IPS DF 6.9 (cell line): ENCODE results near the gene PCBD2.

ENCODE experiments used
- DNase-seq: peaks from one replicate; pipeline ENCODE4 v3.0.0-alpha.2; 2013; ENCODE audit warnings: low read depth, low spot score
- H3K27ac ChIP-seq: one replicate; pipeline ENCODE4 v1.5.1; 2013; ENCODE audit warnings: low read length, control low read depth
- H3K27me3 ChIP-seq: 2 replicates; pipeline ENCODE4 v1.6.1; 2013; ENCODE audit warnings: mild to moderate bottlenecking, low read length; ENCODE audit not compliant: control insufficient read depth, insufficient read depth
- H3K36me3 ChIP-seq: 2 replicates; pipeline ENCODE4 v1.6.1; 2013; ENCODE audit warnings: low read length; ENCODE audit not compliant: control insufficient read depth, insufficient read depth
- H3K4me1 ChIP-seq: 2 replicates; pipeline ENCODE4 v1.6.1; 2013; ENCODE audit warnings: low read length; ENCODE audit not compliant: control insufficient read depth, insufficient read depth
- H3K4me3 ChIP-seq: 2 replicates; pipeline ENCODE4 v1.5.1; 2013; ENCODE audit warnings: mild to moderate bottlenecking, low read length
- H3K9me3 ChIP-seq: 2 replicates; pipeline ENCODE4 v1.6.1; 2013; ENCODE audit warnings: low read length, inconsistent platforms; ENCODE audit not compliant: control insufficient read depth, insufficient read depth
- WGBS: extraction: QIAGEN DNeasy Blood & Tissue Kit; methylation state at CpG from one replicate; pipeline ENCODE4 v1.1.7; 2013; ENCODE audit warnings: mixed read lengths, missing lambda C conversion rate; ENCODE audit not compliant: insufficient read length, insufficient coverage; 5-methylcytosine and 5-hydroxymethylcytosine counted together

Gene PCBD2

DNA sequence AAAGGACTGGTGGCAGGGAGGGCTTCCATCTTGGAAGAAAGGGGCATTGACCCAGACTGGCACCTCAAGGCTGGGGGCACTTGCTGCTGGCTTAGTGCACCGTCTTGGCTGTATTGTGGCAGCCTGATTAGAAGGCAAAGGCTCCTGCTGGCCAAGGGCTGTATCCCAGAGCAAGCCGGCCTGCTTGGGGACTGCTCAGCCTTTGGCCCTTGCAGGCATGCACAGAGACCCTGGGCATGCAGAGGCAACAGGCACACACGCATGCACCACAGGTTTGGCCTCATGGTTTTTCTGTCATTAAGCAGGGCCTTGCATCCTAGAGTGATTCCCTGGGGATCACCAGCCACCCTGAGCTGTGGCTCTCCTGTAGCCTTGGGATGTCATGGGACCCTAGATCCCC is 100.1 kb downstream of the PCBD2 start:
- Histone ChIP-seq H3K4me3 (no peak overlapping the region), H3K9me3 (no peaks in the 10 kb centered on the region), H3K27me3 (no peaks in the 10 kb centered on the region), H3K27ac (no peak overlapping the region), H3K4me1 (no peaks in the 10 kb centered on the region), H3K36me3 (no peaks in the 10 kb centered on the region)
- WGBS: no CpG with 5 or more reads among the region's 3 CpGs
- no peak for DNase-seq

DNA sequence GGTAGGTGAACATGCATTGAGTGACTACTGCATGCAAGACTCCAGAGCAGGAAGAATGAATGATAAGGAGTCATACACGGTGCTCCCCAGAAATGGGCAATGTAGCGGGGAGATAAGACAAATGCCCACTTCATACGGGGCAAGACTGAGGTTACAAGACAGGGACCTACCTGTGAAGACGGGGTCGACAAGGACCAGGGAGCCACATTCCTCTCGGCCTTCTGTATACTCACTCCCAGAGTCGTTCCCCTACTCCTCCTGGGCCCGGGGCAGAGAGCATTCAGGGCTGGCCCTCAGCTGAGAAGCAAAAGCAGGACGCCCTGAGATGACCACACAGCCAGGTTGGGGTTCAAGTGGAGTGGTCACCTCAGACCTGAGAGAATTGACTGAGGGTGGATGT is 102.4 kb downstream of the PCBD2 start:
- Histone ChIP-seq H3K27ac (no peak overlapping the region), H3K9me3 (no peaks in the 10 kb centered on the region), H3K4me1 (no peaks in the 10 kb centered on the region), H3K4me3 (no peak overlapping the region), H3K36me3 (no peaks in the 10 kb centered on the region), H3K27me3 (no peaks in the 10 kb centered on the region)
- WGBS: no CpG with 5 or more reads among the region's 9 CpGs
- no peak for DNase-seq

DNA sequence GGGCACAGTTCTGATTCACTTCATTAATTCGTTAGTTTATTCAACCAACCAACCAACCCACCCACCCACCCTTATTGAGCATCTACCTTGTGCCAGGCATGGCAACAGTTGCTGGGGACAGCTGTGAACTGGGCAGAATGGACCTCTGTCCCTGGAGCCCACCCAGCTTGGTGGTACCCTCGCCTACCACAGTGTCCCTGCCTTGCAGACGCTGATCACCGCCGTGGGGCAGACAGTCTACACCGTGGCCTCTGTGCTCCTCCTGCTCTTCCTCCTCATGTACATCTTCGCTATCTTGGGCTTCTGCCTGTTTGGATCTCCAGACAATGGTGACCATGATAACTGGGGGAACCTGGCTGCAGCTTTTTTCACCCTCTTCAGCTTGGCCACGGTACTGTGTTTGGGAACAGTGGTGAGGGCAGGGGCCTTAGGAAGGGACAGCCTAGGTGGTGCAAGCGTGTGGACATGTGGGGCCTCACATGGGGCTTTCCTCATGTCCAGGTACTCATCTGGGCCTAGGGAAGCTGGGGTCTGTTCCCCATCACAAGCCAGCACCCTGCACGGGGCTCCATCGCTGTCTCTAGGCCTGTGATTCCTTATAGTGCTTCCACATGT is 102.9 kb downstream of the PCBD2 start:
- no peak for DNase-seq
- no peak overlapping the region for H3K4me3 ChIP-seq

DNA sequence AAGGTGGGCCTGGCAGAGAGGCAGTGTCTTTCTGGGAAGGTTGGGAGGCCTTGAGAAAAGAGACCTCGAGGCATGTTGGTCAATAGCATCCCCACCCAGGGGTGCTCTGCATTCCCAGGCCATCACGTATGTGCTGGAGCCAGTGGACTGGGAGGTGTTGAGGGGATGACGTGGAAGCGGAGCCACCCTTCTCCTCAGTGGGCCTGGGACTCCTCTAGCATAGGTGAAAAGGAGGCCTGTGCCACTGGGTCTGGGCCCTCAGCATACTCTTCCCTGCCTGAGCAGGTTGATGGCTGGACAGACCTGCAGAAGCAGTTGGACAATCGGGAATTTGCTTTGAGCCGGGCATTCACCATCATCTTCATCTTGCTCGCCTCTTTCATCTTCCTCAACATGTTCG is 103.6 kb downstream of the PCBD2 start:
- no CpG with 5 or more reads among the region's 8 CpGs for WGBS
- no peak for DNase-seq
- Histone ChIP-seq H3K4me1 (no peaks in the 10 kb centered on the region), H3K27ac (no peak overlapping the region), H3K4me3 (no peak overlapping the region), H3K27me3 (no peaks in the 10 kb centered on the region), H3K36me3 (no peaks in the 10 kb centered on the region), H3K9me3 (no peaks in the 10 kb centered on the region)

More for the DNA sequence above, 102.9 kb downstream of the PCBD2 start:
- Histone ChIP-seq H3K27ac (no peak overlapping the region), H3K4me1 (no peaks in the 10 kb centered on the region), H3K9me3 (no peaks in the 10 kb centered on the region), H3K27me3 (no peaks in the 10 kb centered on the region), H3K36me3 (no peaks in the 10 kb centered on the region)
- WGBS: no CpG with 5 or more reads among the region's 11 CpGs

DNA sequence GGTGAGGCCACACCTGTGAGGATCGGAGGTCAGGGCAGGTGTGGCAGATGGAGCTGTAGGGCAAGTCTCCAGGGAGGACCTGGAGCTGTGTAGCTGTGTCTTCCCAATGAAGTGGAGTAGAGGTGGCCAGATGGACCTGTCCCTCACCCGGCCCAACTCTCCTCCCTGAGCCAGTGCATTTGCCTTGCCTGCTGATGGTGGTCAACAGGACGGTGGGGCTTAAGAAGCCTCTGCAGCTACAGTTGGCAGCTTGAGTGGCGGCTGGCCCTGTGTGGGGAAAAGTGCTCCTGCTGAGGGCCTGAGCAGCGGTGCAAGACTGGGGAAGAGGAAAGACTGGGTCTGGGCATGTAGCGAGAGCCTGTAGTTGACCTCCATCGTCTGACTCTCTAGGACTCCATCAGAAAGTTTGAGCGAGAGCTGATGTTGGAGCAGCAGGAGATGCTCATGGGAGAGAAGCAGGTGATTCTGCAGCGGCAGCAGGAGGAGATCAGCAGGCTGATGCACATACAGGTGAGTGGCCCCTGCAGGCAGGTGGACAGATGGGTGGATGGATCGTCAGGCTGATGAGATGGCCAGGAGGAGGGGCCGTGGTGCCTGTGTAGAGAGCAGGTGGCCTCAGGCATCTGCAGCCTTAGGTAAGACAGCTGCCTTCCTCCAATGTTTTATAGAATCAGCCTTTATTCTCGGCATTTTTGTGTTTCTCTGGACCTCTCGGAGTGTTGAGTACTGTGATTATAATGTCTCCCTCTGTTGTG is 104.2 kb downstream of the PCBD2 start:
- H3K4me3 ChIP-seq: no peak overlapping the region
- DNase-seq: no peak
- no peaks in the 10 kb centered on the region for H3K9me3 ChIP-seq
- no peaks in the 10 kb centered on the region for H3K27me3 ChIP-seq
- H3K36me3 ChIP-seq: no peaks in the 10 kb centered on the region
- WGBS: no CpG with 5 or more reads among the region's 13 CpGs
- H3K4me1 ChIP-seq: no peaks in the 10 kb centered on the region
- no peak overlapping the region for H3K27ac ChIP-seq

DNA sequence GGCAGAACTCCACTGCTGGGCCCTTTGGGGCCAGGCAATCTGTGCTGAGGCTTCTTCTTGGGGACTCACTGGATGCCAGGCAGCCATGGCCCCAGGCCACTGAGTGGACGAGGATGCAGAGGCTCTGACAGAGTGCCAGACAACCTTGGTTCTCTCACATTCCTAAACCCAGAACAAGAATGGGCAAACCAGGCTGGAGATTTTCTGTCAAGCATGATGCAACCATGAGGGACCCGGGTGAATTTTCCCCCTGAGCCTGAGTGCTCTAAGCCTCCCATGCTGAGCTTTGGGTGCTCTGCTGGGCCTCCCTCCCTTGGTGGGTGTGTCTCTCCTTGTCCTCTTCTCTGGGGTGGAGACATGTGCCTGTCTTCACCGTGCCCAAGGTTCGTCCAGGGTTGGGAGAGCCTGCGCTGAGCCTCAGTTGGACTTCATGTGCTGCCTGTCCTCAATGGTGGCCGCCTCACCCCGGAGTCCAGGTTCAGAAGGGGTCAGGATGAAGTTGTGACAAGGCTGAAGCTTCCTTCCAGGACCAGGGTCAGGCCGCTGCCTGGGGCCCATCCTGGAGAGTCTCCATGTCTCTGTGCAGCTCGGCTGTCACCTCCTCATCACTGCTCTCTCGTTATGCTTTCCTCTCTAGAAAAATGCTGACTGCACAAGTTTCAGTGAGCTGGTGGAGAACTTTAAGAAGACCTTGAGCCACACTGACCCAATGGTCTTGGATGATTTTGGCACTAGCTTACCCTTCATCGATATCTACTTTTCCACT is 105.0 kb downstream of the PCBD2 start:
- no peak for DNase-seq
- H3K4me3 ChIP-seq: no peak overlapping the region
- WGBS: no CpG with 5 or more reads among the region's 11 CpGs

DNA sequence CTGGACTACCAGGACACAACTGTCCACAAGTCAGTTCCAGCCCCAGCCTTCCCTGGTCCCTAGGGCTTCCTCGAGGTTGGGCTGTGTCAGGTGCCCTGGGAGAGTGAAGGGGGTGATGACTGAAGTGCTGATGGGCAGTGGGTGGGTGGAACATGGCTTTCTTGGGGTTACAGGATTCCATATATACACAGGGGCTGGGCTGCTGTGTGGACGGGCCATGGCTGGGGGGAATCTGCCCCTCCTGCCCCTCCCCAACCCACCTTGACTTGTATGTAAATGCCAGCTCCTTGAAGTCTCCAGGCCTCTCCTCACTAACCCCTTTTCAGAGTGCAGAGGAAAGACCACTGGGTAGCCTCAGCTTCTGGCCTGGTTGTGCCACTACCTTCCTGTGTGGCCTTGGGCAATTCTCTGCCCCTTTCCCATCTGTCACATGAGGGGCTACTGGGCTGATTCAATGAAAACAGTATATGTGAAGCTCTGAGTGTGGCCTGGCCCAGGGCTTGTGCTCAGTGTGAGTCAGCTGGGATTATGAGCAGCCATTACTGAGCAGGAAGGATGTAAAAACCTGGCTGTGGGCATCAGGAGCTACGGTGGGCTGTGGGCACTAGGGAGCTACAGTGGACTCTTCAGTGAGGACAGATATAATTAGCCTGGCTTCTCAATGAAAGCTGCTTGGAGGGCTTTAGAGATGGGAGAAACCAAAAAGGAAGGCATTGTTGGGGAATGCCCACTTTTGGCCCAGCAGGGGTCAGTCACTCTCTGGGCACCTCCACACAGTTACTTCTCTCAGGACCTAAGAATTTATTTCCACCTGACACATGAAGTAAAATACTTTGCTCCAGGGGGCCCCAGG is 105.8 kb downstream of the PCBD2 start:
- no peaks in the 10 kb centered on the region for H3K27me3 ChIP-seq
- H3K9me3 ChIP-seq: no peaks in the 10 kb centered on the region
- no CpG with 5 or more reads among the region's 3 CpGs for WGBS
- no peak for DNase-seq
- no peak overlapping the region for H3K27ac ChIP-seq
- H3K4me1 ChIP-seq: no peaks in the 10 kb centered on the region
- H3K4me3 ChIP-seq: no peak overlapping the region
- no peaks in the 10 kb centered on the region for H3K36me3 ChIP-seq

More for the DNA sequence above, 105.0 kb downstream of the PCBD2 start:
- no peak overlapping the region for H3K27ac ChIP-seq
- H3K36me3 ChIP-seq: no peaks in the 10 kb centered on the region
- H3K9me3 ChIP-seq: no peaks in the 10 kb centered on the region
- no peaks in the 10 kb centered on the region for H3K4me1 ChIP-seq
- no peaks in the 10 kb centered on the region for H3K27me3 ChIP-seq

DNA sequence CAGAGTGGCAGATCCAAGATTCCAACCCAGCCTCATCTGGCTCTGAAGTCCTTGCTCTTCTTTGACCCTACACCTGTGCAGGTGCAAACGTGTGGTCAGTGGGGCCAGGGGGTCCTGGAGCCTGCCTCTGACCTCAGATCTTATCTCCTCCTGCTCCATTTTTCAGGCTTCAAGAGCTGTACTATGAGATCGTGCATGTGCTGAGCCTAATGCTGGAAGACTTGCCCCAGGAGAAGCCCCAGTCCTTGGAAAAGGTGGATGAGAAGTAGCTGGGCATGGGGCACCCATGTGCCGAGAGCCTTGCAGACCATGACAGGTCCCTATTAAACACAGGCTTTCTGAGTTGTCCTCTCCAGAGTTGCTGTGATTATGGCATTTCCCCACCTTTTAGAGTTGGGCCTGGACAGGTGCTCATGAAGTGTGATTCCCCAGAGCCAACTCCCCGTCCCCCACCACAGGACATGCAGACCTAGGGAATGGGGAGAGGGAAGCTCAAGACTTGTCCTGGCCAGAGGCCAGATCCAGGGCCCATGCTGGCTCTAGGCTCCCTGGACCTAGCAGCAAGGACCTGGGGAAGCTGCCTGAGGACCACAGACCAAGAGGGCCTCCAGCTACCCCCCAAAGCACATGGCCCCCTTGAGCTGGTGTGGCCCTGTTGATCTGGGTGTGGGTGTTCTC is 106.6 kb downstream of the PCBD2 start:
- no peaks in the 10 kb centered on the region for H3K4me1 ChIP-seq
- no peak for DNase-seq
- H3K4me3 ChIP-seq: no peak overlapping the region
- H3K27me3 ChIP-seq: no peaks in the 10 kb centered on the region
- H3K36me3 ChIP-seq: no peaks in the 10 kb centered on the region
- no peak overlapping the region for H3K27ac ChIP-seq
- WGBS: no CpG with 5 or more reads among the region's 4 CpGs
- no peaks in the 10 kb centered on the region for H3K9me3 ChIP-seq

DNA sequence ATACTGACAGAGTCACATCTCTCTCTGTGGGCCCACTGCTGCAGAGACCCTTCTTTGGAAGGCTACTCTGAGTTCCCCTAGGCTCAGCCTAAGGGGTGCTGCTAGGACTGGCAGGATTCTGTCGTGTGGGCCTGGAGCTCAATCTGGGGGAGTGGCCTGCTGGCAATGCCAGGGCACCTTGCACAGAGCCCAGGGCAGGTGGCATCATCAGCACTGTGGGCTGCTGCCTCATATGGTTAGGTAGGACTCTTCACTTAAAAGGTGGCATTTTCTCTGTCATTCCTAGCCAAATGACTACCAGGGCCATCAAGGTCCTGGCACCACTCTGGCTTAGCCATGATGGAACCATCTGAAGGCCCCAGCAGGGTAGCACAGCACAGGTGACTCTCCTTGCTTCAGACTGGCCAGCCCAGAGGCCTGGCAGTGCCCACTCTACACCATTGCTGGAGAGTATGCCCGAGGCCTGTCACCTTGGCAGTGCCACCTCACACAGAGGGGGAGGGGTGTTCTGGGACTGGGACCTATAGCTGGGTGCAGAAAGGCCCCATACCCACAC is 107.2 kb downstream of the PCBD2 start:
- WGBS: no CpG with 5 or more reads among the region's 2 CpGs
- no peak for DNase-seq
- Histone ChIP-seq H3K36me3 (no peaks in the 10 kb centered on the region), H3K27me3 (no peaks in the 10 kb centered on the region), H3K4me1 (peaks cover 1% of the 10 kb centered on the region; the same call in 1 of the 2 replicates), H3K9me3 (no peaks in the 10 kb centered on the region), H3K27ac (no peak overlapping the region), H3K4me3 (no peak overlapping the region)
